Activated naive CD8-positive, alpha-beta T cell treated with anti-CD3 and anti-CD28 coated beads, Interleukin-2, amount 50 U/mL, for 16 hours (primary cell): ENCODE data around the gene EDNRA.

Experiments used
- DNase-seq: peaks from one replicate; pipeline ENCODE4 v3.0.0-alpha.2; 2020; ENCODE audit warnings: low read depth, low spot score

The EDNRA gene

GRCh38 chr4:147496500-147496899 lies 15.6 kb downstream of the EDNRA start:
- no peak for DNase-seq

DNA sequence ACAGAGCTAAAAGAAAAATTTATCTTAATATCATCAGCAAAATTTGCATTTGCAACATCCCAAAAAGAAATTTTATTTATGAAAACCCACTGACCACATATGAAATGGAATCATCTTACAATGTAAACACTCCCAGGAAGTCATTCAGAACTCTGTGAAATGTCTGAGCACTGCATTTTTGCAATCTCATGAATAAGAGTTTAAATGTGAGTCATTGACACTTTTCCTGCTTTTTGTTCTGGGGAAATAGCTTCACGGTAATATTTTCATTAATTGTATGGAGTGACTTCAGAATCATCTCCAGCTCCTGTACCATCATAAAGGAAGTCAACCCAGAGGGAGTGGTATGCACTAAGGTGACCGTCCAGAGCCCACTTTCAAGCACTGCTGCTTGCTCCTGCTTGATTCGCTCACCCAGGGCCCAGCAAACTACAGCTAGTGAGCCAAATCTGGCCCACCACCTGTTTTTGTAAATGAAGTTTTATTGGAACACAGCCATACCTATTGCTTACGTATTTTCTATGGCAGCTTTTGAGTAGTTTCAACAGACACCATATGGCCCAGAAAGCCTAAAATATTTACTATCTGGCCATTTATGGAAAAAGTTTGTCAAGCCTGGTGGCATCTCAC lies 17.2 kb downstream of the EDNRA start:
- no peak for DNase-seq

DNA sequence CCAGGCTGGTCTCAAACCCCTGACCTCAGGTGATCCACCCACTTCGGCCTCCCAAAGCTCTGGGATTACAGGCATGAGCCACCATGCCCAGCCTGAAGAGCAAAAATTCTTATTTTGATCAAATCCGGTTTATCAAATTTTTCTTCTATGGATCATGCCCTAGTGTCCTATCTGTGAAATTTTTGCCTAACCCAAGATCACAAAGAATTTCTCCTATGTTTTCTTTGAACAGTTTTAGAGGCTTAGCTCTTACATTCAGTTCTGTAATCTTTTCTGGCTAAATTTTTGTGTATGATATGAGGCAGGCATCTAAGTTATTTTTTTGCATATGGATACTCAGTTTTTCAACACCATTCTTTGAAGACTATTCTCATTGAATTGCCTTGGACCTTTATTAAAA lies 27.4 kb downstream of the EDNRA start:
- DNase-seq: no peak

- no peak for DNase-seq
Observed at GRCh38 chr4:147509386-147509785, 28.5 kb downstream of the EDNRA start.

- DNase-seq: no peak
Observed at GRCh38 chr4:147510962-147511668, 30.2 kb downstream of the EDNRA start.

GRCh38 chr4:147513091-147513490 lies 32.2 kb downstream of the EDNRA start:
- no peak for DNase-seq

DNA sequence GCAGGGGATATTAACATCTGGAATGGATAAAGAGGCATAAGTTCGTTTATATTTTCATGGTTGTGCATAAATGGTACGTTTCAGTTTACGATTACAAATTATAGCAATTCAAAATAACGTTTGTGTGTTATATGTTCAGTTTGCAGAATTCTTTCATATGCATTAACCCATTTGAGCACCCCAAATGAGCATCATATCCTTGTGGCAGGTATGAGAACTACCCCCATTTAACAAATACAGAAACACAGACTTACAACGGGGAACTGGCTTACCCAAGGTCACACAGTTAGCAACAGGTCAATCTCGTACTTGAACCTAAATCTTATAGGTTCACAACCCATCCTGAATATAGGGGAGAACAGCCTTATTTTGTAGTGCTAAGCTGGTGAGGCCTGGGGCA lies 33.1 kb downstream of the EDNRA start:
- no peak for DNase-seq

DNA sequence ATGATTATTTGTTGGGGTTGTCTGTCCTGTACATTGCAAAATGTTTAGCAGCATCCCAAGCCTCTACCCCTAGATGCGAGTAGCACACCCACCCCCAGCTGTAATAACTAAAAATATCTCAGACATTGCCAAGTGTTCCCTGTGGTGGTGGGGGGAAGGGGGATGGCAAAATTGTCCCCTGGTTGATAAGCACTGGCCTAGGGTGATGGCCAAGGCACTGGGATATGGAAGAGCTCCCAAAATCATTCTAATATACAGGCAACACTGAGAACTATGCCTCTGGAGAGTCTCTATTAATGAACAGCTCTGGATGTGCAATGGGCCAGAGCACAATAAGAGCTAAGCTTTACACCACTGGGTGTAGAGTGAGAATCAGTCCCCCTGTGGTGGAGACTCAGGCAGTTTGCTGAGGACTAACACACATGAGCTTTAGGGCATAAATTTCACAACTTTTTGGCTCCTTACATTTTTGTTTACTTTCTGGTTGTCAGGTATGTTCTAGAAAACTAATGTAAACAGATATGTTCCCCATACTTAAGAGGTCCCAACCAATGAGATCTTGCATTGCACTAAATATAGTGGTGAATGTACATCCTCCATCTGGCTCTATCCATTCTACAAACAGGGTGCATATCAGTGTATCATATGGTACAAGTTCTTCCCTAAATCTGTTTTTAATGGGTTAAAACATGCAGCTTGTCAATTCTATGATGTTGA lies 34.5 kb downstream of the EDNRA start:
- no peak for DNase-seq

GRCh38 chr4:147516133-147516532 lies 35.2 kb downstream of the EDNRA start:
- DNase-seq: no peak

DNA sequence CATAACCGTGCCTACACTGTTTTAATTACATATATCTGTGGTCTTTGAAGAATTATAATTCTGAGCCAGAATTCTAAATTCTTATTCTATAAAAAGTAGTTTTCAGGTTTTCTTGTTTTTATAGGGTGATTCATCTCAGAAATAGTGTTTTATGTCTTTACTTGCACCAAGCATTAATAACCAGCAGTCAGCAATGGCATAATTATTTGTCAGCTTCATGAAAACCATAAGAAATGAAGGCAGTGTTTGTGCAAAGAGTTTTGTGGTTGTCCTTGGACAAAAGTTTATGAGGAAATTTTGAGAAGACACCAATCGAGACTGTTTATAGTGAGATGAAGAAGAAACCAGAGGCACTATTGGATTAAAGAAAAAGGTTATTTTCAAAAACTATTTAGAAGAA lies 37.2 kb downstream of the EDNRA start:
- DNase-seq: no peak

DNA sequence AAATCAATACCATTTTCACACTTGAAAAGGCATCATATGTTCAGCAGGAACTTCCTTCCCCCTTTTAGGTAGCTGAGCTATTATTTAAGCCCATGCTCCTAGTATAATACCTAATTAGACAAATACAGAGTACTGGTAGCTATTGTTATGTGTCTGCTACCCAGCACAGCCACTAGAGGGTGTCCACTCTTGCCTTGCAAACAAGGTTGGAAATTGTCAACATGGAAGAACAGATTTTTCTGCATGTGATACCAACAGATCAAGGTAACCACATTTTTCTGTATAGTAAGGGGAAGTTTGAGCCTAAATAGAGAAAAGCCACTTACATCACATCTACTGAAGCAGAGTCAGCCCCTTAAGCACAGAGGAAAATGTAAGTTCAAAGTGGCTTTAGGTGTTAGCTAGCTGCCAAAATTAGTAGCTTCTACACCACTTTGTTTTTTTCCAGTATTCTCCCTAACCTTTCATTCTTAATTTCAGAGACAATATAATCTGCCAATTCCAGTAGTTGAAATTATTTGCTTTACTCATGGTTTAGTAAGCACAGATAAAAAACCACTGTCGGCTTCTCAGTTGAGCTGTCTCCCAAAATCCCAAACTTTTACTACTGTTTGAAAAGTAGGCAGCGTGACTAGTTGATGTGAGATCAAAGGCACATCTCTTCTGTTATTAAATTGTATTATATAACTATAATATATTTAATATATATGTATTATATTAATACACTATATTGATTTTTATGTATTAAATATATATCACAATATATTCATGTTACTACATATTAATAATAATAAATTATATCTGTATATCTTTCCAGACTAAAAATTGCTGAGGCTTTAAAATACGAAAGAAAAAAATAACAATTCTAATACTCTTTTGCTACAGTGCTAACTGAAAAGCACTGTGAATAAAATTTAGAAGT lies 38.2 kb downstream of the EDNRA start:
- DNase-seq: peak; percentile 1

GRCh38 chr4:147524601-147525000 lies 43.7 kb downstream of the EDNRA start:
- DNase-seq: no peak

GRCh38 chr4:147525494-147526271 lies 44.8 kb downstream of the EDNRA start:
- no peak for DNase-seq

DNA sequence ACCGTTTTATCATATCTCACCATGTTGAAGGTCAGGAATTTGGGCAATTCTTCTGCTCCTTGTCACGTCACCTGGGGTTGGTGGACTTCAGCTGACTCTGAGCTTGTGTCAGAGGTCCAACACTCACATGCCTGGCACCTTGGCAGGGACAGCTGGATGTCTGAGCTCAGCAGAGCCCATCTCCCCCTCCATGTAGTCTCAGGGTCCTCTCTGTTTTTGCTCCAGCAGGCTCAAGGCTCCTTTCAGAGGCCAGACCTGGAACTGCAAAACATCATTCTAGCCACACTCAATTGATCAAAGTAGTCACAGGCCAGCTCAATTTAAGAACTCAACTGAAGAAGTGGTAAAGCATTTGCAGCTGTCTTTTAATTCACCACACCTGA lies 45.4 kb downstream of the EDNRA start:
- DNase-seq: no peak

DNA sequence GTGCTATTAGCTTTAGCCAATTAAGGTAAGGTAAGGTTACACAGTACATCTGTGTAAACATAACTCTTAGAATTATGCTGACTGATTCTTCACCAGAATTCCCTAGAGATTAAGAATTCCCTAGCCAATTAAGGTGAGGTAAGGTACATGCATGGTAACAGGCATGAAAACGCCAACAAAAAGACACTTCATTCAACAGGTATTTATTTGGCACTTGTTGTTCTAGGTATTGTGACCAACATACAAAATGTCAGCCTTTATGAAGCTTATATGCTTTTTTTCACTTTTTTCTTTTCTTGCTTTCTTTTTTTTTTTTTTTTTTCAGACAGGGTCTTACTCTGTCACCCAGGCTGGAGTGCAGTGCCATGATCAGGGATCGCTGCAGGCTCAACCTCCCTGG lies 47.2 kb downstream of the EDNRA start:
- no peak for DNase-seq

DNA sequence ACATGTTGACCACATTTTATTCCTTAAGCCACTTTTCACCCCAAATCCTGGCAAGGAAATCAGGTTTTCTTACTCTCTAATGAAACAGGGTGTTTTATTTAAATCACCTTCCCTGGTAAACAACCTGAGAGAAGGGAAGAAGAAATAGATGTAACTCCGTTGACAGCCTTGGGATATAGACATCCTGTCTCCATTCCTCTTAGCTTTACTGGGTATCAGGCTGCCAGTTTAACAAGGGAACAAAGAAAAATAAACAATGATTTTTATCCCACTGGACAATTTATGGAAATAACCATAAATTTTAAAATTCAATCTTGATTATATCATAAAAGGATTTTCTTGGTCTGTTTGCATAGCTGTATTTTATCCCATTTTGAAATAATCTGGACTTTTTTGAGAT lies 49.2 kb downstream of the EDNRA start:
- DNase-seq: no peak

DNA sequence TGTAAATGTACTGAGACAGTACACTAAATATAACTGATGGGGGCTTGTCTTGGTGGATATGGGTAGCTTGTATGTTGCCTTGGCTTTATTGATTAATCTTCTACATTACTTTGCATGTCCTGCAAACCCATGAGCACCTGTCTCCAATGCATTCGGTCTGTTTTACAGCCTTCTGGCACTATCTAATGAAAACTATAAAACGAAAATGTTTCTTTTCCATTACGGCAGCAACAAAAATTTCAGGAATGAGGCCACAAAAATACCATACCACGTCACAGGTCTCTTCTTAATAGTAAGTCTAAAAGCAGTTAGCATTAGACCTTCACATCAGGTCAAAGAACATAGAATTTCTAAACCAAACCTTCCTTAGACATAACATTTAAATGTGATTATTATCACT lies 49.8 kb downstream of the EDNRA start:
- no peak for DNase-seq

DNA sequence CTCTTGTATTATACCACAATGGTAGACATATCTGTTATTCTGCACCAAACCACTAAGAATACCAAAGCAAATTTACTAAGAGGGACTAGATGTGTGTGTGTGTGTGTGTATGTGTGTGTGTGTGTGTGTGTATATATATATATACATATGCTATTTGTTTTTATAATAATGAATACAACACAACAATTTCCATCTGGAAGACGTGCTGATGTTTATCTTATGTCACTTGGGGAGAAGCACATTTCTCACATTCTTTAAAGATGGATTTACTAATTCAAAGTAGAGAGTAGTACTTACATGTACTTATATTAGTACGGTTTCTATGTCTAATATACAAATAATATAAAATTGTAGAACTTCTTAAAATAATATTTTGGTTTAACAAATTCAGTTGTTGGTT lies 52.0 kb downstream of the EDNRA start:
- no peak for DNase-seq

DNA sequence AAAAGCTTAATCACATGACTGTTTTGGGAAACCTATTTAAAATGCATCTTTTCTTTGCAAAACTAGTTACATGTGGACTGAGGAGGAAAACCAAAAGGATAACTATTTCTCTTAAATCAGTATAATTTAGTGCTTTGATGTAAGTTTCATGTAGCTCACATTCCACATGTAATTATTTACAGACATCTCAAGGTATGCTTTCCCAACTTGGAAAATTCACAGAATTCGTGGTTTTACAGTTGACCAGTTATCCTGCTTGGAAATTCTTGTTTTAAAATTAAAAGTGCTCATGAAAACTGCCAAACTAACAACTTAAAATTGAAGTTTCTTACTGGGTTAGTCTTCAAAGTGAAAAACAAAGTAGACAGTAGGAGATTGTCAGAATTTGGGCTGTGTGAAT lies 52.4 kb downstream of the EDNRA start:
- no peak for DNase-seq

GRCh38 chr4:147535124-147535523 lies 54.2 kb downstream of the EDNRA start:
- DNase-seq: no peak

GRCh38 chr4:147538711-147539110 lies 57.8 kb downstream of the EDNRA start:
- DNase-seq: no peak
